ENCODE results near the gene MED23.

Gene MED23

GRCh38 chr6:131642565-131642964 lies 14.5 kb upstream of the MED23 start:
- DNase-seq (ENCODE audit: low read depth): no peak
- TF ChIP-seq, protein P1, sequence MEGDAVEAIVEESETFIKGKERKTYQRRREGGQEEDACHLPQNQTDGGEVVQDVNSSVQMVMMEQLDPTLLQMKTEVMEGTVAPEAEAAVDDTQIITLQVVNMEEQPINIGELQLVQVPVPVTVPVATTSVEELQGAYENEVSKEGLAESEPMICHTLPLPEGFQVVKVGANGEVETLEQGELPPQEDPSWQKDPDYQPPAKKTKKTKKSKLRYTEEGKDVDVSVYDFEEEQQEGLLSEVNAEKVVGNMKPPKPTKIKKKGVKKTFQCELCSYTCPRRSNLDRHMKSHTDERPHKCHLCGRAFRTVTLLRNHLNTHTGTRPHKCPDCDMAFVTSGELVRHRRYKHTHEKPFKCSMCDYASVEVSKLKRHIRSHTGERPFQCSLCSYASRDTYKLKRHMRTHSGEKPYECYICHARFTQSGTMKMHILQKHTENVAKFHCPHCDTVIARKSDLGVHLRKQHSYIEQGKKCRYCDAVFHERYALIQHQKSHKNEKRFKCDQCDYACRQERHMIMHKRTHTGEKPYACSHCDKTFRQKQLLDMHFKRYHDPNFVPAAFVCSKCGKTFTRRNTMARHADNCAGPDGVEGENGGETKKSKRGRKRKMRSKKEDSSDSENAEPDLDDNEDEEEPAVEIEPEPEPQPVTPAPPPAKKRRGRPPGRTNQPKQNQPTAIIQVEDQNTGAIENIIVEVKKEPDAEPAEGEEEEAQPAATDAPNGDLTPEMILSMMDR (conservative IDR thresholded peaks at IDR 0.05; ENCODE audit: low read depth, low read length): no peak
- H3K4me3 ChIP-seq (ENCODE audit: low read depth, low read length): no peak overlapping the region

DNA sequence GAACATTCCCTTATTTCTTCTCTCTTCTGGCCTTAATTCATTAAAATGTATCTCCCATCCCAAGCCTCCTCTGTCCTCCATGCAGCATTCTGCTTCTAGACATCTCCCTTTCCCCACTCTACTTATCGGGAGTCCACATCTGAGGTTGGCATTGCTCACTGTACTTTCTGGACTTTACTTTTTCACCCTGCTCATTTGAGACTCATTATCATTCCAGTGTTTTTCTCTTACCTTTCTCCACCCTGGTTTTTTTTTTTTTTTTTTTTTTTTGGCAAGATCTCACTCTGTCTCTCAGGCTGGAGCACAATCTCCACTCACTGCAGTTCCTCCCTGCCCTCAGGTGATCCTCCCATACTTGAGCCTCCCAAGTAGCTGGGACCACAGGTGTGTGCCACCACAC lies 13.5 kb upstream of the MED23 start:
- TF ChIP-seq, protein P1 (conservative IDR thresholded peaks at IDR 0.05; ENCODE audit: low read depth, low read length): no peak
- DNase-seq (ENCODE audit: low read depth): no peak
- no peak overlapping the region for H3K4me3 ChIP-seq (ENCODE audit: low read depth, low read length)

DNA sequence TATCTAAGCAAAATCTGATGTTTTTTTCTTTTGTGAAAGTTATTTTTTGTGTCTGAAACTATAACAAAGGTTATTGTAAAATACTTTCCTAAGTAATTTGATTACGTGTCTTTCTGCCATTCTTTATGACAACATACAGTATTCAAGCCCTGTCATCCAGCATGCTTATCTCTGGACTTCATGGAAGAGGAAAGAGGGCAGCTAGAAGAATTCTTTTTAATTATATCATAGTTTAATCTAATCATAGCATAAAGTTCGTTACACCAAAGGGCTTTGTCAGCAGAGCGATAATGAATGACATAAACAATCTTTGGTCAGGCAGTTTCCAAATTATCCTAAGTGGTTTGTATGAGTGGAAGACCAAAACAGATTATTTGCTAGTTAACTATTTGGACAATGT lies 12.5 kb upstream of the MED23 start:
- no peak for DNase-seq (ENCODE audit: low read depth)
- TF ChIP-seq, protein P1 (conservative IDR thresholded peaks at IDR 0.05; ENCODE audit: low read depth, low read length): no peak
- H3K4me3 ChIP-seq (ENCODE audit: low read depth, low read length): no peak overlapping the region

GRCh38 chr6:131640100-131640499 lies 12.1 kb upstream of the MED23 start:
- TF ChIP-seq, protein P1 (conservative IDR thresholded peaks at IDR 0.05; ENCODE audit: low read depth, low read length): no peak
- H3K4me3 ChIP-seq (ENCODE audit: low read depth, low read length): no peak overlapping the region
- no peak for DNase-seq (ENCODE audit: low read depth)

- DNase-seq (ENCODE audit: low read depth): no peak
- no peak overlapping the region for H3K4me3 ChIP-seq (ENCODE audit: low read depth, low read length)
- TF ChIP-seq, protein P1 (conservative IDR thresholded peaks at IDR 0.05; ENCODE audit: low read depth, low read length): no peak
These were observed 10.0 kb upstream of the MED23 start for GRCh38 chr6:131638013-131638412.

GRCh38 chr6:131636880-131637792 lies 9.1 kb upstream of the MED23 start, which contains the start of gene ENPP3:
Gene ENPP3, plus strand, starts transcription at chr6:131637302. Its CDS starts 83 bp downstream, at chr6:131637385.
- DNase-seq (ENCODE audit: low read depth): peak; percentile 68
- no peak within 1 kb of the TSS for H3K4me3 ChIP-seq (ENCODE audit: low read depth, low read length)
- TF ChIP-seq, protein P1 (conservative IDR thresholded peaks at IDR 0.05; ENCODE audit: low read depth, low read length): no peak
